Cardiac septum (tissue), 1 donor: ENCODE data around the gene FEN1. TPM values are rescaled to one million over a fixed set of nuclear protein-coding genes. Genes with fewer than 3 reads are reported as not detected.

Experiments
- DNase-seq: peaks from one replicate; pipeline ENCODE4 v3.0.0-alpha.2; 2020; ENCODE audit warnings: low spot score
- intact Hi-C: fragments of 100-400 bp; cut with DNase I; formaldehyde crosslinking; loops from one replicate; pipeline ENCODE4 v1.14.0; 2022
- total RNA-seq: library from RNA; stranded (reverse); fragmentation: NEBNext Ultra II Directional; extraction: Animal tissue kit (Norgen Biotek cat#: 25700); gene quantifications from one replicate; pipeline ENCODE4 v1.2.1, GENCODE V29; 2021
- donor health status: DM: no; HTN: no; CAD: no.

FEN1 gene
- total RNA-seq, 1 donor from 2014 or later: 5.8 TPM

- intact Hi-C loops: no loop called here
- no peak for DNase-seq
Measured at GRCh38 chr11:61791737-61792309, 888 bp upstream of the FEN1 start.

GRCh38 chr11:61793083-61793828 is 545 bp downstream of the FEN1 start:
- intact Hi-C loops: no loop called here
- no peak for DNase-seq

GRCh38 chr11:61793829-61794204 is 1.1 kb downstream of the FEN1 start:
- intact Hi-C loops: no loop called here
- no peak for DNase-seq

GRCh38 chr11:61794579-61794978 is 1.9 kb downstream of the FEN1 start:
- no peak for DNase-seq
- intact Hi-C loops: no loop called here

GRCh38 chr11:61795459-61795858 is 2.7 kb downstream of the FEN1 start:
- intact Hi-C loops: loop anchor here (5.0 kb wide), 3 partner anchors 102 to 312 kb away; no protein-coding TSS in a partner anchor
- no peak for DNase-seq

GRCh38 chr11:61795876-61796526 is 3.3 kb downstream of the FEN1 start:
- intact Hi-C loops: loop anchor here (5.0 kb wide), 3 partner anchors 101 to 311 kb away; no protein-coding TSS in a partner anchor
- DNase-seq: no peak

GRCh38 chr11:61797263-61797944 is 4.7 kb downstream of the FEN1 start:
- intact Hi-C loops: loop anchor here (1.0 to 5.0 kb wide), 4 partner anchors 100 to 310 kb away; no protein-coding TSS in a partner anchor
- no peak for DNase-seq

GRCh38 chr11:61799665-61800284 is 7.1 kb downstream of the FEN1 start:
- DNase-seq: no peak
- intact Hi-C loops: loop anchor here (5.0 kb wide), 3 partner anchors 98 to 308 kb away; no protein-coding TSS in a partner anchor

GRCh38 chr11:61800331-61801281 is 7.9 kb downstream of the FEN1 start:
- DNase-seq: no peak
- intact Hi-C loops: no loop called here

GRCh38 chr11:61802605-61803004 is 9.9 kb downstream of the FEN1 start:
- no peak for DNase-seq
- intact Hi-C loops: no loop called here

GRCh38 chr11:61803889-61804647 is 11.4 kb downstream of the FEN1 start:
- intact Hi-C loops: no loop called here
- no peak for DNase-seq

- intact Hi-C loops: no loop called here
Measured at GRCh38 chr11:61805146-61805545, 12.4 kb downstream of the FEN1 start.

GRCh38 chr11:61806785-61807184 is 14.1 kb downstream of the FEN1 start:
- no peak for DNase-seq

More at GRCh38 chr11:61805146-61805545, 12.4 kb downstream of the FEN1 start:
- DNase-seq: no peak

GRCh38 chr11:61810671-61811175 is 18.0 kb downstream of the FEN1 start:
- no peak for DNase-seq
- intact Hi-C loops: no loop called here

More at GRCh38 chr11:61806785-61807184, 14.1 kb downstream of the FEN1 start:
- intact Hi-C loops: no loop called here

- intact Hi-C loops: no loop called here
- DNase-seq: no peak
Measured at GRCh38 chr11:61811831-61812230, 19.1 kb downstream of the FEN1 start.

- intact Hi-C loops: no loop called here
- DNase-seq: no peak
Measured at GRCh38 chr11:61812736-61813411, 20.2 kb downstream of the FEN1 start.
